DND-41 (cell line): ENCODE results near the gene KLHDC8B.

Experiments
- ATAC-seq: fragments of 200-7000 bp; cut with Tn5 transposase; 3 replicates; pipeline ENCODE4 v1.9.1; 2021; ENCODE audit warnings: low read depth; ENCODE audit not compliant: insufficient read depth
- DNase-seq: peaks from one replicate; pipeline ENCODE4 v3.0.0-alpha.2; 2020
- H2AFZ ChIP-seq: 2 replicates; pipeline ENCODE4 v1.6.0; 2012; ENCODE audit warnings: low read depth, low read length
- H3K27ac ChIP-seq: 2 replicates; pipeline ENCODE4 v1.5.1; 2012; ENCODE audit warnings: low read length, inconsistent platforms
- H3K27me3 ChIP-seq: fragments of 200-600 bp; sonication (generic); 2 replicates; pipeline ENCODE4 v1.6.0; 2012; ENCODE audit warnings: low read length, mild to moderate bottlenecking, inconsistent platforms; ENCODE audit not compliant: insufficient read depth, poor library complexity
- H3K36me3 ChIP-seq: 2 replicates; pipeline ENCODE4 v1.5.1; 2012; ENCODE audit warnings: low read length, inconsistent platforms; ENCODE audit not compliant: insufficient read depth
- H3K4me1 ChIP-seq: 2 replicates; pipeline ENCODE4 v1.5.1; 2012; ENCODE audit warnings: mild to moderate bottlenecking, low read length; ENCODE audit not compliant: insufficient read depth
- H3K4me2 ChIP-seq: 2 replicates; pipeline ENCODE4 v1.6.0; 2012; ENCODE audit warnings: mild to moderate bottlenecking, moderate library complexity, low read length, inconsistent platforms; ENCODE audit not compliant: insufficient read depth
- H3K4me3 ChIP-seq, 2 experiments: fragments of 200-600 bp in 1 of 2; shearing (Covaris generic) in 1 of 2; 2 replicates each; pipeline ENCODE4 v1.5.1; 2012 to 2016; ENCODE audit warnings: inconsistent platforms in 2 of 2, low read length in 2 of 2, mild to moderate bottlenecking in 2 of 2, low read depth in 1 of 2, moderate library complexity in 1 of 2
- H3K79me2 ChIP-seq: 2 replicates; pipeline ENCODE4 v1.6.0; 2012; ENCODE audit warnings: low read length, inconsistent platforms; ENCODE audit not compliant: insufficient read depth
- H3K9ac ChIP-seq: 2 replicates; pipeline ENCODE4 v1.6.0; 2012; ENCODE audit warnings: low read depth, mild to moderate bottlenecking, inconsistent platforms, low read length, moderate library complexity
- H3K9me3 ChIP-seq: 2 replicates; pipeline ENCODE4 v1.5.1; 2012; ENCODE audit warnings: low read length, moderate library complexity, mild to moderate bottlenecking, inconsistent platforms; ENCODE audit not compliant: insufficient read depth, severe bottlenecking
- H4K20me1 ChIP-seq: 2 replicates; pipeline ENCODE4 v1.6.0; 2012; ENCODE audit warnings: low read length; ENCODE audit not compliant: insufficient read depth
- EZH2 ChIP-seq: IDR thresholded peaks from 3 replicates; pipeline ENCODE4 v1.6.1; 2012; ENCODE audit warnings: borderline replicate concordance, low read depth, mild to moderate bottlenecking, moderate library complexity, low read length, inconsistent platforms; ENCODE audit not compliant: severe bottlenecking
- TF ChIP-seq, protein P1 (sequence below): IDR thresholded peaks from 2 replicates; pipeline ENCODE4 v1.5.1; 2012; ENCODE audit warnings: borderline replicate concordance, low read length, moderate library complexity, mild to moderate bottlenecking; ENCODE audit not compliant: poor library complexity, severe bottlenecking; ENCODE audit errors: extremely low read depth

The KLHDC8B gene

DNA sequence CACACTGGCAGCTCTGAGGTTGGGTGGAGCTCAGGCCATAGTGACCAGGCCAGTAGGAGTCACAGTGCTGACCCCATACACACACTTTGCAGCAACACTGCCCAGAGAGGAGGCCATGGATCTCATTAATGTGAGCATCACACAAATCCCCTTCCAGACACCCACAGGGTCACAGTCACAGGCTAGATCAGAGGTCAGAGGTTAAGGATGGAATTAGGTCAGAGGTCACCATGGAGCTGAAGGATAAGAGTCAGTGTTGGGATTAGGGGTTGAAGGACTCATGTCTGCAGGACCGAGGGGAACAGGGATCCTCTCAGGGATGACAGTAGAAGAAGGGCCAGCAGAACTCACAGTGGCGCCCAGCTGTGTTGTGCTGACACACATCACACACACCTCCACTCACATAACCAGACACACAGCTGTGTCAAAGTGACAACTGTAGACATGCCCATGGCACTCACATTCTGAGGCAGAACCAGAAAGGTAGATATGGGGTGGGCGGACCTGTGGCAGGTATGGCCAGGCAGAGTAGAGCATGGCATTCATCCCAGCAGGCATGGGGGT is 18.0 kb upstream of the KLHDC8B start:
- Histone ChIP-seq H3K4me3 (no peak overlapping the region), H3K79me2 (no peaks in the 10 kb centered on the region), H4K20me1 (no peaks in the 10 kb centered on the region), H3K9ac (no peak overlapping the region), H3K36me3 (no peaks in the 10 kb centered on the region), H3K9me3 (no peaks in the 10 kb centered on the region), H3K27me3 (no peaks in the 10 kb centered on the region), H3K4me1 (no peaks in the 10 kb centered on the region), H3K4me2 (no peak overlapping the region), H2AFZ (no peak overlapping the region), H3K27ac (no peak overlapping the region)
- ATAC-seq (no peak), DNase-seq (no peak)
- TF ChIP-seq, protein P1, sequence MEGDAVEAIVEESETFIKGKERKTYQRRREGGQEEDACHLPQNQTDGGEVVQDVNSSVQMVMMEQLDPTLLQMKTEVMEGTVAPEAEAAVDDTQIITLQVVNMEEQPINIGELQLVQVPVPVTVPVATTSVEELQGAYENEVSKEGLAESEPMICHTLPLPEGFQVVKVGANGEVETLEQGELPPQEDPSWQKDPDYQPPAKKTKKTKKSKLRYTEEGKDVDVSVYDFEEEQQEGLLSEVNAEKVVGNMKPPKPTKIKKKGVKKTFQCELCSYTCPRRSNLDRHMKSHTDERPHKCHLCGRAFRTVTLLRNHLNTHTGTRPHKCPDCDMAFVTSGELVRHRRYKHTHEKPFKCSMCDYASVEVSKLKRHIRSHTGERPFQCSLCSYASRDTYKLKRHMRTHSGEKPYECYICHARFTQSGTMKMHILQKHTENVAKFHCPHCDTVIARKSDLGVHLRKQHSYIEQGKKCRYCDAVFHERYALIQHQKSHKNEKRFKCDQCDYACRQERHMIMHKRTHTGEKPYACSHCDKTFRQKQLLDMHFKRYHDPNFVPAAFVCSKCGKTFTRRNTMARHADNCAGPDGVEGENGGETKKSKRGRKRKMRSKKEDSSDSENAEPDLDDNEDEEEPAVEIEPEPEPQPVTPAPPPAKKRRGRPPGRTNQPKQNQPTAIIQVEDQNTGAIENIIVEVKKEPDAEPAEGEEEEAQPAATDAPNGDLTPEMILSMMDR = no peak
- no peak for TF ChIP-seq EZH2

- Histone ChIP-seq H3K4me3 (no peak overlapping the region), H3K79me2 (0 out of 2 replicates have a peak, but pooled peaks cover 3% of the 10 kb centered on the region), H3K36me3 (peaks cover 12% of the 10 kb centered on the region), H3K27me3 (no peaks in the 10 kb centered on the region), H3K9ac (no peak overlapping the region), H4K20me1 (peaks cover 14% of the 10 kb centered on the region), H3K9me3 (no peaks in the 10 kb centered on the region), H3K4me1 (no peaks in the 10 kb centered on the region), H2AFZ (no peak overlapping the region), H3K4me2 (no peak overlapping the region), H3K27ac (no peak overlapping the region)
- TF ChIP-seq, protein P1 = no peak
- TF ChIP-seq EZH2 = no peak
- ATAC-seq (no peak), DNase-seq (no peak)
Measured at GRCh38 chr3:49157289-49157688, 14.1 kb upstream of the KLHDC8B start.

GRCh38 chr3:49158103-49158709 is 13.2 kb upstream of the KLHDC8B start:
- no peak overlapping the region for H3K27ac ChIP-seq
- DNase-seq = peak; percentile 75
- H3K27me3 ChIP-seq = no peaks in the 10 kb centered on the region
- no peak overlapping the region for H3K4me2 ChIP-seq
- H4K20me1 ChIP-seq = peaks cover 19% of the 10 kb centered on the region
- no peak overlapping the region for H3K4me3 ChIP-seq
- H3K4me1 ChIP-seq = no peaks in the 10 kb centered on the region
- H3K9me3 ChIP-seq = no peaks in the 10 kb centered on the region
- 0 out of 2 replicates have a peak, but pooled peaks cover 10% of the 10 kb centered on the region for H3K79me2 ChIP-seq
- peak; percentile 83 for ATAC-seq
- TF ChIP-seq EZH2 = no peak
- TF ChIP-seq, protein P1 = peak; percentile 87
- no peak overlapping the region for H3K9ac ChIP-seq
- peaks cover 20% of the 10 kb centered on the region for H3K36me3 ChIP-seq
- H2AFZ ChIP-seq = no peak overlapping the region
